HG02571 (cell line): ENCODE results near the gene PAK4.
"Not testable (repeated sequence)": the region's sequence is repeated elsewhere in the genome, so short reads cannot be mapped to it uniquely, and the experiment has no call there.

Experiments used
- ATAC-seq: cut with Tn5 transposase; IDR thresholded peaks from one replicate; pipeline ENCODE4 v1.9.1; 2021; ENCODE audit warnings: mild to moderate bottlenecking, moderate library complexity; ENCODE audit not compliant: unreplicated experiment

PAK4 gene

DNA sequence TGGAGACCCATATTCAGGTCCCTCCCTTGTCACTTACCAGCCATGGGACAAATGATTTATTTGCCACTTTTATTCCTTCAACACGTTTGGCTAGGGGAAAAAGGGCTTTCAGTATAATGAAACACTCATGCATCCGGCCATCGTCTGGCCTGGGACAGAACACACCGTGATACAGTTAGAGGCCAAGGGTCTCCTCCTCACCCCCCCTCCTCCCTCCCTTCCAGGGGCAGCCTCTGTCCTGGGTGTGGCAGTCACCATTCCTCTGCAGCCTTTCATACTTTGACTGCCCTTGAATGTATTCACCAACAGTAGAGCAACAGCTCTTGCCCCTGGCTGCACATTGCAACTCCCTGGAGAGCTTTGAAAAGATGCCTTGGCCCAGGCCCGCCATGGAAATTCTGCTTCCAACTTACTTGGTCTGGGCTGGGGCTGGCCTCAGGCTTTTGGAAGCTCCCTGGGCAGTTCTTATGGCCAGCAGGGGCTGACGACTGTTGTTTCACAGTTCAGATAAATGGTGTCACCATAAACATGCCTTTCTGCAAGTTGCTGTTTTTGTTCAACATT lies 3.0 kb downstream of the PAK4 start:
- no peak for ATAC-seq

DNA sequence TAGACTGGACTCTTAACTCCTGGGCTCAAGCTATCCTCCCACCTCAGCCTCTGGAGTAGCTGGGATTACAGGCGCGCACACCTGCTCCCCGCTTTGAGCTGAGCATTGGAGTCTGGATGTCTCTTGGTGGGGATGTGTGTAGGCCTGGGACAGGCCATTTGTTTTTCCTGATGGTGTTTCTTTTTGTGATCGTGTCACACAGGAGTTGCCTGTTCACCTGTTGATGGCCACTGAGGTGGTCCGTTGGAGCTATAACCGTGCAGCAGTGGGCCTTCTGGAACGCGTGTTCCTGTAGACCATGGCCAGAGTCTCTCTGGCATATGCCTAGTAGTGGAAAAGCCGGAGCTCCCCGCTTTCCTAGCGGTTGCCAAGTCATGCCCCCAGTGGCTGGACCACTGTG lies 3.5 kb downstream of the PAK4 start:
- no peak for ATAC-seq

GRCh38 chr19:39130337-39131254 lies 5.0 kb downstream of the PAK4 start:
- ATAC-seq = no peak

- ATAC-seq = no peak
These were observed 5.7 kb downstream of the PAK4 start for GRCh38 chr19:39131255-39131755.

- no peak for ATAC-seq
These were observed 6.9 kb downstream of the PAK4 start for GRCh38 chr19:39132344-39132969.

DNA sequence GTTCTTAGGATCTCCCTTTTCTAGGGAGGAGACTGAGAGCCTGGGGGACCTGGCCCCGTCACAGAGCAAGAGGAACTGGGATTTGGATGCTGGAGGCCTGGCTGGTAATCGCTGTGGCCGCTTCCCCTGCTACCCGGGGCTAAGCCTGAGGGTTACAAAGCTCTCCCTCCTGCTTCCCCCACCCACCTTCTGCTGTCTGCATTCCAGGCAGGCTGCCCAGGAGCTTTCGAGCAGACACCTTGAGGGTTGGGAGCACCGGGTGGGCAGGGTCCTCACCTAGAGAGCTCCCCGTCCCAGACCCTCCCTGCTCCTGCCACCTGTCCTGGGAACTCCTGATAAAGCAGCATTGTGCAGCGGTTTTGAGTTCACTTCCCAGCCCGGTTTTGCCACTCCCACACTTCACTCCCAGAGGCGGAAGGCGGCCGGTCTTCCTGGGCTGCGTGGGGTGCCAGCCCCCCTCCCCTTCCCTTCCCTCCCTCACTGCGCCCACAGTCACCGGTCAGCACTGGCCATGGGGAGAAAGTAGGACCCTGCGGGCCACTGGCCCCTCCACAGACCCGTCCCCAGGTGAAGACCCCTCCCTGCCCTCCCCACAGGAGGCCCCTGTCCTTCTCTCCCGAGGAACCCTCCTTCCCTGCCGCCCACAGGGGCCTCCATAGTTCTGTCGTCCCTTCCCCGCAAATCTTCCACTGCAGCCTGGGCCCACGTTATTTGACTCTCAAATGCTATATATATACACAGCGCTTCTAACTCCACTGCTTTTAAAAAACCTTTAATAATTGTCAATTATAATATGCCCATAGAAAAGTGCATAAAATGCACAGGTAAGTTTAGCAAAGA lies 8.1 kb downstream of the PAK4 start:
- no peak for ATAC-seq

GRCh38 chr19:39135701-39136100 lies 10.1 kb downstream of the PAK4 start:
- no peak for ATAC-seq

DNA sequence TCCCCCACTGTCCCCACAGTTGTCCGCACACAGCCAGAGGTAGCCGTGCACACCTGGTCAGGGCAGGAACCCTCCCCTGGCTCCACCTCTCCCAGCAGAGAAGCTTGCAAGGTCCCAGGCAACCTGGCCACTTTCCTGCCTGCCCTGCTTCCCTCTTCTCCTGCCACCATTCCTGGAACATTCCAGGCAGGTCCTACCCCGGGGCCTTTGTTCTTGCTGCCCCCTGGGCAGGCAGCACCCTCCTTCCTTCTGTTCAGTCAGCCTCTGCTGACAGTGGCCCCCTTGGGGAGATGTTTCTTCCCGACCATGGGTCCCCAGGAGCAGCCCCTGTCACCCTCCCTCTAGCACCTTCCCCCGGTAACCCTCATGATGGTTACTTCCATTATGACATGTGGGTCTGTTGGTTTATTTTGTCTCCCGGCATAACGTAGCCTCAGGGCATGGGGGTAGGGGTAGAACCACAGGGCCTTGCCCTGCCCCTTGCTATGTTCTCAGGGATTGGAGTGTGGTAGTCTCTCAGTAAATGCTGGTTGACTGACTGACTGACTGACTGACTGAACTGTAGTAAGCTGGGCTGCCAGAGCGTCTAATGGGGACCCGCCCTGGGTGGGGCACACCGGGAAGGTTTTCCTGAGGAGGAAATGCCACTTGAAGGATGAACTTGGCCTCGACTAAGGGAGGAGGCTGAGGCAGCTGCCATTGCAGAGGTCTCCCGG lies 10.8 kb downstream of the PAK4 start:
- no peak for ATAC-seq

GRCh38 chr19:39137131-39137530 lies 11.5 kb downstream of the PAK4 start:
- no peak for ATAC-seq

DNA sequence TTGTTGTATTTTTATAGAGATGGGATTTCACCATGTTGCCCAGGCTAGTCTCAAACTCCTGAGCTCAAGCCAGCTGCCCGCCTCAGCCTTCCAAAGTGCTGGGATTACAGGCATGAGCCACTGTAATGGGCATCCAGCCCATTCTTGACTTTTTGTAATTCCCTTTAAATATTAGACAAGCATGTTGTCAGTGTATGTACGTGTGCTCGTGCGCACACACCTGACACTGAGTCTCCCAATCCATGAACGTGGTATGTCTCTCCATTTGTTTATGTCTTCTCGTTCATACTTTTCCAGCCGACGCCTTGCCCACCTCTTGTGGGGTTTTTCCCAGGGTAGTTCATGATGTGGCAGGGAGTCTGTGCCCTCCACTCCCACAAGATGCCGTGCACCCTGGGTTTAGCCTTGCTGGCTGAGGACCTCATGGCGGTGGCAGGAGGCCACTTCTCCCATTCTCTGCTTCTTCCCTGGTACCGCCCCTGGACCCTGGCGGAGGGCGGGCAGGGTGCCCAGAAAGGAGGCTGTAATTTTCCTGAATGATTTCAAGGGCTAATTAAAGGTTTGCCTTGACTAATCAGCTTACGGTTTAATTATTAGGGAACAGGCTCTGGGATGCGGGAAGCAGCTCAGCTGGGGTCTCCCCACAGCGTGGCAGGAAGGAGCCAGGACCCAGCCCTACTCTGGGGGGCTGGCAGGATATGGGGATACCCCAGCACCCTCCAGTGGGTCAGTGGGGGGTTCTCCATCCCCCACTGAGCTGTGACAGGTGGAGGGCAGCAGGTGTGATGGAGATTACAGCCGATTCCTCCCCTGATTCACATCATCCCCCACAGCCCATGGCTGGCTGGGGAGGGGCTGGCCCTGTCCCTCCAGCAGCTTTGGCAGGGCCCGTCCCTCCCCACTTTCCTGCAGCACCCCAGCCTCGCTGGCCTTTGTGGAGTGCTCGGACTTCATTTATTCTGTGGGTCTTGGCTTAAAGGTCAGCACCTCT lies 12.9 kb downstream of the PAK4 start:
- ATAC-seq = no peak

- no peak for ATAC-seq
These were observed 13.8 kb downstream of the PAK4 start for GRCh38 chr19:39139305-39139874.

DNA sequence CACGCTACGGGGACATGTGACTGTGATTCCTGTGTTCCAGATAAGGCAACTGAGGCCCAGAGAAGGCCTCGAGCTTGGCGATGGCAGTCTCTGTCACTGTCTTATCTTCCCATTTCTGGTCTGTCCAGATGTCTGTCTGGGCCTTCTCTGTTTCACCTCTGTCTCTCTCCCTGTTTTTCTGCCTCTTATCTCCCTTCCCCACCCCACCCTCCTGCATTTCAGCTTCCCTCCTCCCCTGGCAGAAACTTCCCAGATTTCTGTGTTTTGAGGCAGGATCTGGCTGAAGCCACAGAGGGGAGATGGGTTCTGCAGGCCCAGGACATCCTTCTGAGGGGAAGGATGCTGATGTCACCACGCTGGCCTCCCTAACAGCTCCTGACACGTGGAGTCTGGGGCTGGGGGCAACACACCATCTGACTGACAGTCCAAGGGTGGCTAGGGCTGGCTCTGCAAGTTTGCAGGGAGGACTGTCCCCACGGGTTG lies 14.4 kb downstream of the PAK4 start:
- ATAC-seq = no peak

GRCh38 chr19:39140594-39140993 lies 15.0 kb downstream of the PAK4 start:
- no peak for ATAC-seq

- ATAC-seq = no peak
These were observed 16.3 kb downstream of the PAK4 start for GRCh38 chr19:39141929-39142328.

- no peak for ATAC-seq
These were observed 17.0 kb downstream of the PAK4 start for GRCh38 chr19:39142630-39143029.

- ATAC-seq = not testable (repeated sequence)
These were observed 18.2 kb downstream of the PAK4 start for GRCh38 chr19:39143757-39144289.

DNA sequence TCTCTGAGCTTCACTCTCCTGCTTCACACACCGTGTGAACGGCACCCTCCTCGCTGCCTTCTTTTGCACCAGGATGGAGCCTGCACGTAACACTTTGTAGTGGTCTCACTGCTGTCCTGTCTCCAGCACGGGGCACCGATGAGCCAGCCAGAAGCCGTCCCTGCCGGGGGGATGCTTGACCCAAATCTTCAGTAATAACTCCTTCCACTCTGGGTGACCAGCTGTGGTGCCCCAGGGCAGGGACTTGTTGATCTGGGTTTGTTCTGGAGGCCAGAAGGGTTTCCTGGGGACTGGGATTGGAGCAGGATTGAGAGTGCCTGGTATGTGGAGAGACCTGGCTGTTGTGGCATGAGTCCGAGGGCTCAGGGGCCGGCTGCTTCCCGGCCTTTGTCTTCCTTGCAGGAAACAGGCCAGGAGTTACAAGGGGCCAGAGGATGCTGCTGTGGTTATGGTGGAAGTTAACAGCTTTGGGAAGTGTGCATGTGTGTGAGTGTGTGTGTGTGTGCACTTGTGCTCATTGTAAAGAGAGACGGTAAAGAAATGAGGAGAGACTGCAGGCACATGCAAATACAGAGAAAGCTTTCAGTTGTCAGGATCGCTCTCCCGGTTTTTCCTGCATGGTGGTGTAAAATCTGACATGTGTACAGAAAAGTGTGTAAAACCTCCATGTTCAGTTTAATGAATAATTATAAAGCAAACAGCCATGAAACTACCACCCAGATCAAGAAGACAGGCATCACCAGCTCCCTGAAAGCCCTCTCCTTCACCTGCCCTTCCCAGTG lies 18.9 kb downstream of the PAK4 start:
- ATAC-seq = no peak
